NB4 (cell line): ENCODE data around the gene EHD3.

Experiments used
- DNase-seq: peaks from one replicate; pipeline ENCODE4 v3.0.0; 2010; ENCODE audit warnings: low read depth
- H3K4me3 ChIP-seq: one replicate; pipeline ENCODE4 v1.5.1; 2011; ENCODE audit warnings: mild to moderate bottlenecking, low read depth, low read length, moderate library complexity
- CTCF ChIP-seq: IDR thresholded peaks from one replicate; pipeline ENCODE4 v1.5.1; 2012; ENCODE audit warnings: low read depth, low read length
- MAX ChIP-seq: IDR thresholded peaks from 2 replicates; pipeline ENCODE4 v1.6.1; 2011; ENCODE audit warnings: low read depth, low read length
- MYC ChIP-seq: IDR thresholded peaks from 2 replicates; pipeline ENCODE4 v1.6.1; 2011; ENCODE audit warnings: low read depth, low read length
- POLR2A ChIP-seq: IDR thresholded peaks from 2 replicates; pipeline ENCODE4 v1.6.1; 2011; ENCODE audit warnings: mild to moderate bottlenecking; ENCODE audit not compliant: insufficient read length; ENCODE audit errors: extremely low read depth

EHD3 gene

GRCh38 chr2:31266804-31267203 lies 32.9 kb downstream of the EHD3 start:
- no peak for DNase-seq
- H3K4me3 ChIP-seq = no peak overlapping the region
- no peak for TF ChIP-seq MAX
- no peak for TF ChIP-seq MYC
- TF ChIP-seq CTCF = no peak
- no peak for TF ChIP-seq POLR2A

DNA sequence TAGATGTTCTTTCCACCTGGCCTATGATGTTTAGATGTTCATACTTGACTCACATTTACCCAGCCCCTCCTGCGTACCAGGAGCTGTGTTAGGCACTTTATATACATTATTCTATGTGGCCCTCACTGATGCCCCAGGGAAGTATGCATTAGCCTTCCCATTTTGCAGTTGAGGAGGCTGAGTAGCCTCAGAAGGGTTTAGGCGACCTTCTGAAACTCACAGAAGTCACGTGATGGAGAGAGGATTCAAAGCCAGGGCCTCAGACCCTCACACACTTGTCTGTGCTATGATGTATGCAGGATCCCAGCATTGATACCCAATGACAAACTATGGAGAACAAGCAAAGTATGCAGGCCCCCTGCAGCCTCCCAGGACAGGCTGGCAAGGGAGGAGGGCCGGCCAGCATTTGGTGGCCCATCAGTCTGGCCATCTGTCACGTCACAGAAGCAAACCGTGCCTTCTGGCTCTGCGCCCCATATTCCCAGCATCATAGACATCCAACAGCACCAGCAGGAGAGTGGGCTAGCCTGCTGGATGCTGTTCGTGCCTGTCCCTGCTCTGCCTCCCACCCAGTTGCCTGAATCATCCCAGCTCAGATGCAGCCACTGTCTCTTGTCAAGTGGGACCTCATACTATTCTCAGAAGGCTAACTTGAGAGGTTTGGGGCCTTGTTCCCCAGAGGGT lies 33.6 kb downstream of the EHD3 start:
- DNase-seq = no peak
- TF ChIP-seq CTCF (no peak), MAX (no peak)
- H3K4me3 ChIP-seq = no peak overlapping the region

DNA sequence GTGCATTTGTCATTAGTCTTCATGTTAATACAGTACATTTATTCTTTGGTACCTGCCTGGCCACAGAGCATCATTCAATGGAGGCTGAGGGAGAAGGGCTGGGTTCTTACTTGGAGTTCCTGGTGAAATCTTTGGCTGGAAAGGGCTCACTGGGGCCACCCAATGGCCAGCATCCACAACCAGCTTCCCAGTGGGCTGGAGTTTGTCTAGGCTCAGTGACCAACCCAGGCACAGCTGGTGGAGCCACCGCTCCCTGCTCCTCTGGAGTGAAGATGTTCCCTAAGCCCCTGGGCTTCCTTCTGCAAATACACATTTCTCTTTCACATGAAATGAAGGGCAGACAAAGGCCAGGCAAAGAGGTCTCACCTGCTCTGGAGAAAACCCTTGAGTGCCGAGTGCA lies 34.4 kb downstream of the EHD3 start:
- no peak for TF ChIP-seq POLR2A
- TF ChIP-seq CTCF = no peak
- no peak for TF ChIP-seq MAX
- no peak for TF ChIP-seq MYC
- no peak for DNase-seq
- no peak overlapping the region for H3K4me3 ChIP-seq

GRCh38 chr2:31269087-31269486 lies 35.1 kb downstream of the EHD3 start:
- no peak overlapping the region for H3K4me3 ChIP-seq
- no peak for DNase-seq
- TF ChIP-seq MYC (no peak), MAX (no peak), POLR2A (no peak), CTCF (no peak)

DNA sequence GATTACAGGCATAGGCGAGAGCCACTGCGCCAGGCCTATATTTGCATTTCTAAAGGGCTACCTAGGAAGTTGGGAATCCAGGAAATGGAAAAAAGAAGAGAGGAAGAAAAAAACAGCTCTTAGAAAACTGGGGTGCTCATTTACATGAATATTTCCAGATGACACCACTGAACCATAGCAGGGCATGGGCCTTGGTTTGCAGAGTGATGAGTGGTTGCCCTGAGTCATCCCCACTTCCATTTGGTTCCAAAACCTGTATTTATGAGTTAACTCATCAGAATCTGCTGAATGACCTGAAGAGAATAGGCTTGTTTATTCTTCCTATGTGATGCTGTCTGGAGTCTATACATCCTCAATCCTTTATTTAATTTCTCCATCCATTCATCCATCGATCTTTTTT lies 36.2 kb downstream of the EHD3 start:
- H3K4me3 ChIP-seq = no peak overlapping the region
- no peak for DNase-seq

More for the DNA sequence above, 36.2 kb downstream of the EHD3 start:
- TF ChIP-seq CTCF (no peak), POLR2A (no peak), MYC (no peak), MAX (no peak)
